Stimulated activated CD4-positive, alpha-beta T cell treated with anti-CD3 and anti-CD28 coated beads, Interleukin-15, amount 100 ng/mL, for 1 hour (primary cell): ENCODE results near the gene NREP.

Experiments used
- DNase-seq, 2 donors: peaks; one replicate each; pipeline ENCODE4 v3.0.0-alpha.2; 2020; ENCODE audit warnings: low read depth in 1 of 2, low spot score in 1 of 2

The NREP gene

DNA sequence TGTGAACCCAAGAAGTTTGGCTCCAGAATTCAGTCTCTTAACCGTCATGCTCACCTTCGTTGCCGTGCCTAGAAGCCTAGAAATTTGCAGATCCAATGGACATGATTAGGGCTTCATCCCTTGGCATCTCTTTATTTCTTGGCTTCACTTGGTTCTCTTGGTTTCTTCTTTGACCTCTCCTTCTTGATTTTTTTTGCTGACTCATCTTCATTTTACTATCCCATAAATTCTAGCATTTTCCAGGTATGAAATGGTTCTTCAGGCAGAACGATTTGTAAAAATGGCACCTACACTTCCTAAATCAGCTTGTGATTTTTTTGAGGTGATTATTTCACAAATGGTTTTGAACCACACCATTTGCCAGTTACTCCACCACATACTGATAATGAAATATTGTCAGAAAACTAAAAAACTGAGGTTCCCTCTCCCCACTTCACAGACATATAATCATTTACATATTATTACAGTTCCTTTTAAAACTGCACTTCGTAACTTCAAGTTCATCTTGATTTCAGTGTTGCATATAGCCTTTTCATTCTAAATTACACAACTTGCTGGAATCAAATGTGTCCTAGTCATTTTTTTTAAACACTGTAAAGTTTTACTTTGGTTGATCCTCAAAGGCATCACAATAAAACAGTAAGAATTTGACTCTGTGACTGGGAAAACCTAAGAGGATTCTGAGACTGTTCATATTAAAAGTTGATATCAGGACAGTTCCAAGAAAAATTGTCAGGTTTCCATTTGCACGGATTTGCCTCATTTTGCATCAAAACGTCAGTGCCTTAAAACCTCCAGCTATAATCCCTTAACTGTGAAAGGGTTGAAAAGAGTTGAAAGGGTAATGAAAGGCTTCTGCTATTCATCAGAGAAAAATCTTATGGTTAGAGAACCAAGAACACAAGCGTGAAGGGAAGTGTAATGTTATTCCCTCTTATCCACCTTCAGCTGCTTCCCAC lies 8.9 kb upstream of the NREP start:
- DNase-seq, result no peak

DNA sequence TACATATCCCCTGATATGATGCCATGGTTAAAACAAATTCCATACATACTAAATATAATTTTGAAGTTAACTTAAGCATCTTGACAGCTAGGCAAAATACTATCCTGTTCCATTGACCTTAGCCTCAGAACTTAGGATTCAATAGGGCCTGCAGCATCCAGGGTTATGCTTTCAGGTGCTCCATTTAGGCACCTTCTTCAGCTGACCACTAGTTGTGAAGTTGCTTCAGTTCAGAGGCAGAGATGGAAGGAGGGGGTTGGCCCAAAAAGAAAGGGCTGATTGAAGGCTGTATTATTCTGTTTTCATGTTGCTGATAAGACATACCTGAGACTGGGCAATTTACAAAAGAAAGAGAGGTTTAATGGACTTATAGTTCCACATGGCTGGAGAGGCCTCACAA lies 7.0 kb upstream of the NREP start:
- DNase-seq, result no peak

DNA sequence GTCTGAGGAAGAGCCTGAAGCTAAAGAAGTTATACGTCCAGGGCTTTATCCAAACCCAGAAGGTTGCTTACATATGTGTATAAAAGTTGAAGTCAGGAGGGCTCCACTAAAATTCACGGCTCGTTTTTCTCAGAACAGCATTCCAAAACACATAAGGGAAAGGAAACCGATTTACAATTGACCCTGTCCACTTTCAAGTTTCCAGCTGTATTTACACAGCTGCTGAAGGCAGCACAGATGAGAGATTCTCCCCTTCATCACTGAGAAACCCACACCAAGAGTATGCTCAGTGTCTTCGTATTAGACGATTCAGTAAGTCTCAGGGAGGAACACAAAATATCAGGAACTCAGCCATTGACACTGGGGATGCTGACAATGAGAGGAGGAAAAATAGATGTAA lies 5.9 kb upstream of the NREP start:
- DNase-seq, result no peak

DNA sequence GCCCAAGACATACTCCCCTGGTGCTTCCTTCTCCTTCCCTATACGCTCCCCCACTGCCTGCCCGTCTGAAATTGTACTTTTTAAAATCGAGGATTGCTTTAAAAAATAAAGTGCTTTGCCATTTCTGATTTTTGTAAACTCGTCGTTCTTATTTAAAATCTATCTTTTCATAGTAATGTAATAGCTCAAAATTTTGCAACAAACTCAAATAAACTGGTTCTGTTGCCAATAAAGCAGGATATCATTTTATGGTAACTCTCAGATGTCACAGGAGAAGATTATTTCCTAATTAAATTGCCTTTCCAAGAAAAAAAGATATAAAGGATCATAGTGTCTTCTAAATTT lies 1.3 kb upstream of the NREP start:
- no peak for DNase-seq

DNA sequence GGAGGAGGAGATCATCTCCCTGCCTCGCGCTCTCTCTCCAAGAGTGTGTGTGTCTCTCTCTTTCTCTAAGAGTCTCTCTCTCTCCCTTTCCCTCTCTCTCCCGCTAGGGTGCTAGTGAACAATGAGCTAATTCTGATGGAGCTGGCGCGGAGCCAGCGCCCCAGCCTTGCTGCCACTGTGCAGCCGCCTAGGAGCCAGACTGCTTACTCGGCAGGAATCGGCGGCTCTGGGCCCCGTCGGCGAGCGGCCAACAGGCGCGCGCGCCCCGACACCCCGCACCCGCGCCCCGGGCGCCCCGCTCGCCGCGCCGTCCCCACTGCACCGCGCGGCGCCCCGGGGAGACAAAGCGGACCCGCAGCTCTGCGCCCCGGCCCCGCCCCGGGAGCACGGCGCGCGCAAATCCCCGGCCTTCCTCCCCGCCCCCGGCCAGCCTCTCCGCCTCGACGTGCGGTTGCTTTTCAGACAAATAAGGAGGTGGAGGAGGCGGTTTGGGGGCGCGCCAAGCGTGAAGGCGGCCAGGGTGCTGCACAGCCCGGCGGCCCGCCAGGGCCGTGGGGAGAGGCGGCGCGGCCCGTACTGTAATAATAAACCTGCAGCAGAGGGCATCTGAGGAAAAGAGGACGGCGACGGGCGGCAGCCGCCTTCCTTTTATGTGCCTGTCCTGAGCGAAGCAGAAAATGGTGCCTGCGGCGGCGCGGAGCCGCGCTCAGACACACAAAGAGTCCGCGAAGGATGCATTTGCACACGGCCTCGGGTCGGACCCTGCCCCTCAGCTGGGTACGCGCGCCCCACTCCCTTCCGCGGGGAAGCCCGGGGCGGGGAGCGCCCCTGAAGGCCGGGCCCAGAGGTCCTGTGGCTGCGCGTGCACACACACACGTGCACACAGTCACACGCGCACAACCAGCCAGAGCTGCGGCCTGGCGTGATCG lies 625 bp upstream of the NREP start:
- peak; percentile 26 to 65 for DNase-seq

DNA sequence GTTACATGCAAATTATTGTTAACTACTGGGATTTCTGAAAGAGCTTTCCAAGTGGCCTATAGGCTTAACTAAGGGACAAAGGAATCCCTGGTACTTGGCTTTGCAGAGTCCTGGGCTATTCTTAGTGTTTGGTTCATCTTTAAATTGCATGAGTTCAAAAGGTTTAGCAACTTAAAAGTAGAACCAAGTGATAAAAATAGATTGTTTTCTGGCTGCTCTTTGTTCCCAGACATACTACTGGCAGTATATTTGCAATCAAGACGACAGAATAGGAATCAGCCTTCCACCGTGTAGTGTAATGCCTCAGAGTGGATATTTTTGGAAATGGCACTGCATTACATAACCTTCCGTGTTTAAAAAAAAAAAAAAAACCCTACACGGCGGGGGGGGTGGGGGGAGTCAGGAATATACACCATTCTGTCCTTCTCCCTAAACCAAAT lies 1.0 kb downstream of the NREP start:
- DNase-seq, result no peak

DNA sequence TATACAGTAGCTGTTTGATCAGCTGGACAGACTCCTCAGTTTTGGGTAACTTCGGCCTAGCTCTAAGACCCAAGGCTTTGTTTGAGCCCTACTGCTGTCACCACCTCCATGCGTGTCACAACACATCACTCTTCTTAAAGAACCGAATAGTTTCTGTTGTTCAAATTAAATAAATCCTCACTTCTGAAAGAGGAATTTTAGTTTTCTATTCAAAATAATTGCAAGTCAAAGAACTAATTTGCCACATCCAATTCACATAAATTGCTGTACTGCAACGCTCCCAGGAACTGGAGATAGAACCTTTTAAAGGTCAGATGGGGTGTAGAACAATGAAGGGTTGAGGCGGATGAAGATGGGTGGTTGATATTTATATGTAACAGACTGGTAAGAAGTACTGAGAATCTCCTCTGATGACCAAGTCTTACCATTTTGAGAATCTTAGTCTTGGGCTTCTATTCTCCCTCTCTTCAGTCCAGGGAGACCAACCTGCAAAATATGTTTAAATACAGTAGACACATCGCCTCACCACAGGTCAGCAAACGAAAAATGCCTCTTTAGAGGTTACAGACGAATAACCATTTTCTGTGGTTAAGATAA lies 1.6 kb downstream of the NREP start:
- no peak for DNase-seq

DNA sequence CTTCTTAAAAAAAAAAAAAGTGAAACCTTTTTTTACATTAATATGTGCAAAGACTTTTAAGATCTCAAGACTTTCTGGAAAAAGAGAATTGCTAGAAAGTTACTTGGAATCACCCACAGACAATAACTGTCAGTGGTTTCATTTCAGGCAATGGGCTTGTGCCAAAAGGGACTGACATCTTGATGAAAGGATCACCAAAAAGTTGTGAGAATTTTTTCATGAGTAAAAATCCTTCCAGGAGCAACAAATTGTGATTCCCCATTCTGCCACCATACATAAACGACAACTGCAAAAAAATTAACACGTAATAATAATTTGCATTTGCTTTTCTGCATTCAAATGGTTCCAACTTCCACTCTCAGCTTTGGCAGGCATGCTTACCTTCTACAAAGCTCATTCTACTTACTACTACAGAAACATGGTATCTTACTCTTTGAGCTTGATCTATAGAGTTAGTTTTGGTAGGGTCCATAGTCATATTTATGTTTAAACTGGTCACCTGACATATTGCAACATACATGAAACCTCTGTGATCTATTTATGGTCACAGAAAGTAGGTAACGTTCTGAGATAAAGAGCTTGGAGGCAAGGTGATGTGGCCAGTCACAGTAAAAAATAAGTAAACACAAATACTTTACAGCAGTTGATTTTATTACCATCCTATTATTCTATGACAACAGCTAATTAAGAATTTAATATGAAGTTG lies 3.0 kb downstream of the NREP start:
- no peak for DNase-seq

DNA sequence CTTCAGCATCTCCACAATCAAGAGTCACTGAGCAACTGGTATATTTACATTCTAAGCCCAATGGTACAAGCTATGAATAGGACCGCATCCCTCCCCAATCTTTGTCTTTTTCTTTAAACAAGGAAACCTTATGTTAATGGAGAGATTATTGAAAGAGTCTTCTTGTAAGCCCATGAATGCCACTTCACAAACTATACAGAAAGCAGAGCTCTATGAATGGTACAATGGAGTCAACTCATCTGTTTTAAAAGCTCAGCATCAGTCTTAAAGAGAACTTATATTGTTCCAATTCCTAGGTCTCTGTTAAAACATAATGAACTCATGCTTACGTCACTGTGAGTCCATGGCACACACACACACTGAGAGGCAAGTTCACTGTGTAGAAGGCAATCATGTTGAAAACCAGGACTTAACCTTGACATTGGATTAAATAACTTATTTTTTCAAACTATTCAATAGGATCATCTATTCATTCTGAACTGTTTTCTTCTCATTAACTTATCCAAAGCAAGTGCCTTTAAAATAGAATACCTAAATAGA lies 4.5 kb downstream of the NREP start:
- DNase-seq, result no peak

DNA sequence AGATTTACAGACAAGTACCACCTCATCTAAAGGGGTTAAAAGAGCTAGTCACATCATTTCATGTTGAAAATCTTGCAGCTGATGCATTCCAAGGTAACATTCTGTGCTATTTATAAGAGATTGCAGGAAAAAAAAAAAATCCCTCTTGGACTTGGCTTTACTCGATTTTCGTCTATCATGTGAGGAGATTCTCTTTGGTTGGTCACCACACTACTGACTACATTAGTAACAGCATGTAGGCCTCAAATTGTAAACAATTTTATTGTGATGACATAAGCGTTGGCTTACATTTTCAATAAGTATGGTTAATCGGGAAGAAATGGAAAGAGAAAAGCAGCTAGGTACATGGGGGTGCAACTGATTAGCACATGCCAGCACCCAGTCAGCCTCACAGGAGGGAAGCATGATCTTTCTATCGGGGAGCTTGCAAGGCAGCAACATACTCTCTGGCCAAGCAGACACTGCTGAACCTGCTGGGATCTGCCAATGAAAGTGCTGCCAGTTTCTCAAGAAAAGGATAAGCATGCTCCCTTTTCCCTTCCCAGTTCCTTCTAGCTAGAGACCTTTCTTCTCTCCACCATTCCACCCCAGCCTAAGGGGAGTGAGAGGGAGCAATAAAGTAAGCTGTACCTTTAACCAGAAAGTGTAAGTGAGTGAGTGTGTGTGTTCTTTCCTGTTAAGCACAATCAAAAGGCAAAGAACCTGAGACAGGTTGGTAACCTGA lies 7.5 kb downstream of the NREP start:
- no peak for DNase-seq

DNA sequence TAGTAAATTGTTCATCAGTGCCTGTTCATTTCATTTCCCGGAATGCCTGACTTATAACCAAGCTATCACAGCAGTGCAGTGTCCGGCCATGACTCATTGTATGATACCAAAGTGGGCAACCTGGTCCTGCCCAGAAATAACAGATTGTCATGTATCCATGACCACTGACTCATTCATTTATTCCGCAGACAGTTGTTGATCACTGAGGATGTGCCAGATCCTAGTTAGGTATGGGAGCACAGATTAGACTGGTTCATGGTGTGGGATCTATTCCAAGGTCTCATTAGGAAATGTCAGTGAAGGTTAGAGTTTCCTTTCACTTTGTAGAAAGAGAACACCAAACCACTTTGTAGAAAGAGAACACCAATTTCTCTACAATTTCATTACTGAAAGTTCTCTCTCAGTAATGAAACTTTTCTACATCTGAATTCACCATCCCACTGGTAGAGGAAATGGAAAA lies 8.7 kb downstream of the NREP start:
- no peak for DNase-seq

DNA sequence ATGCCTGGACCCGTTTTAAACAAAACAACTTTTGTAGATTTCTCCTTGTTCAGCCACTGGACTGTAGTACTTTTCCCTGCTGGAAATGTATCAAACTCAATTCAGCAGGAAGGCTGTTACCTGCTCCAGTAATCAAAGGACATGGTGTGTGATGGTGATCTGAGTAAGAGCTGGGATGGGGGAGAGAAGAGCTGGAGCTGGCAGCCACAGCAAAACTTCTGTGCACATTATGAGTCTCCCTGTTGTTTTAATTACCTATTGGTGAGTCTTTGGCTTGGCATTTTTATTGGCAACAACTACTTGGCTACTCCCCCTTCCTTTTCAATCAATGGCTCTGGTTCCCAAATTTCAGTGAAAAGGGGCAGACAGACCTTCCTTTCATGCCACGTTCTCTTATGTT lies 9.7 kb downstream of the NREP start:
- DNase-seq, result no peak

DNA sequence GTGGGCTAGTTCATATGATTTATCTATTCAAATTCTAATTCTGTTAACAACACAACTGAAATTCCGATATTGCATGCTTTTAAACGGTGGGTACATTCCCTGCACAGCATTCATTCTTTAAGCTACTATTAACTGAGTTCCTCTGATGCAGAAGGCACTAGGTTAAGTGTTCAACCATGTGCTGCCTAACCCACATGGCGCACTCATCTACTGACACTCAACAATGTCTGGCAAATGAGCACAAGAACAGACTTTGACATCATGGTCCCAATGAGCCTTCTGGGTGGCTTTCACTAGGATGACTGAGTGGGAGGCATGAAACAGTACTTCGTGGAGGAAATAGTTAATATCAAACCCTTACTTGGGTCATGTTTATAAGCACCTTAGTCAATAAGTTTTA lies 10.2 kb downstream of the NREP start:
- DNase-seq, result no peak

DNA sequence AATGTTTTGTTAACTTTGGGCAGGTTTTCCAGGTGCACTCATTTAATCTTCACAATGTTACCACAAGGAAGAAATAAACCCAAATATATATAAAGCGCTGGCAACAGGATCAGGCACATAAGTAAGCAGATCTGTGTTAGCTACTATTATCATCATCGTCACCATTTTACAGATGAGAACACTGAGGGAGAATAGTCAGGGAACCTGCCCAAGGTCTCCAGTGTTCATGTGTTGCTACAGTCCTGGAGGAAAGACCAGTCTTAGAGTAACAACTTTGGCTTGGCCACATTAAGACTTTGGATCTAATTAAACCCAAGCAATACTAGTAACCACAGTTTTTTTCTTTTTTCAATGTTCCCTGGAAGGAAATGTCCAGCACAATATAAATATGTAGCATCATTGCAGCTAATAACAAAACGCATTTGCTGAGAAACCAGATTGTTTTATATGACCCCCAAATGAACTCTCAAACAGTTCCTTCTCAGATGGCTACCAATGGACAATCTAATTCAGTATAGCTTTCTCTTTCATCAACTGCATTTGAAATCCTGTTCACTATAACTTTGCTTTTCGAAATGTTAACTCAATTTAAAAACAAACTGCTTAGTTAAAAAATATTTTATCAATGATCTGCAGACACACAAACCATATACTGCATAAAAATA lies 11.8 kb downstream of the NREP start:
- DNase-seq, result no peak

DNA sequence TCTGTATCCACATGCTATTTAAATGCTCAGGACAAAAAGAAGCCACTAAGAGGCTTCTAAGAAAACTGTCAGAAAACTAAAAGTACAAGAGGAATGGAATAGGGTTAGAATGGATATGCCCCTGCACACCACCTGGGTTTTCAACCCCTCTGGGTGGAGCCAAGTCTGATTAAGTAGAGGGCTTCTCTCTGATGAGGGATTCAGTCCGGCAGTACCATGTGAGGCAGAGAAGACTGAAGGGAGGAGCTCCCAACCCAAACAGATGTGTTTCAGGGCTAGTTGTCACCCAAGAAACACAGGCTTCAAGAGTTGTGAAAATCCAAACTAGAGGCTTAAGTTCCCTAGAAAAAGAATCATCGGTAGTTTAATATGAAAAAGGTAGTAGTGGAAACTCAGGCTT lies 12.5 kb downstream of the NREP start:
- no peak for DNase-seq

DNA sequence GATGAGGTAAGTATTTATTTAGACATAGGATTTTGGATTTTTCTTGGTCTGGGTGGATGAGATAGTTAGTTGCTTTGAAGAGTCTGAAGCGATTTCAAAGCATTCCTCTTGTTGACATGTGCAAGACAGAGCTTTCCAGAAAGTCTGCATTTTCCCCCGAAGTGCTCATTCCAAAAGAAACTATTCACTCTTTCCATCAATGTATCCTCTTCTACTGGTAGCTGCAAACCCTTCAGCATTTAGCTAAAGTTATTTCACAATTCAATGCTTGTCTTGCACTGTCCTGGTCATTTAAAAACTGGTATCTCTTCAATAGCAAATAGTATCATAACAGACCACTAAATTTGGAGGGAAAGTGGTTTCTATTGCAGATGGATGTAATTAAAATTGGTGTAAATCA lies 13.0 kb downstream of the NREP start:
- DNase-seq, result no peak

DNA sequence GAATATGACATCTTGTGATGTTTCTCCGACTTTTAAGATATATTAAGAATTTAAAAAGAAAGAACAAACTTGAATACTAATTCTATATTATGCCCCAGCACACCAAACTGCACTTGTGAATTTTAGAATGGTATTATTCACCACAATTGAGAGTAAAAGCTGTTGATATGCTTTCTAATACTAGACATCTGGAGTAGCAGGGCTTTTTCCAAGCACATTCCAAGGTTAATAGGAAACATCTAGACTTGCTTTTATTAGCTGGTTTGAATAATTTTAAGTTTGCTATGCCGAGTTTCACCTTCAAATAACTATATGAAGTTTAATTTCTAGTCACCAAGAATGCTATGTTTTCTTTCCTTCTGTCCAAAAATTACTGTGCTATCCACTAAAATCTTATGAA lies 13.5 kb downstream of the NREP start:
- no peak for DNase-seq

DNA sequence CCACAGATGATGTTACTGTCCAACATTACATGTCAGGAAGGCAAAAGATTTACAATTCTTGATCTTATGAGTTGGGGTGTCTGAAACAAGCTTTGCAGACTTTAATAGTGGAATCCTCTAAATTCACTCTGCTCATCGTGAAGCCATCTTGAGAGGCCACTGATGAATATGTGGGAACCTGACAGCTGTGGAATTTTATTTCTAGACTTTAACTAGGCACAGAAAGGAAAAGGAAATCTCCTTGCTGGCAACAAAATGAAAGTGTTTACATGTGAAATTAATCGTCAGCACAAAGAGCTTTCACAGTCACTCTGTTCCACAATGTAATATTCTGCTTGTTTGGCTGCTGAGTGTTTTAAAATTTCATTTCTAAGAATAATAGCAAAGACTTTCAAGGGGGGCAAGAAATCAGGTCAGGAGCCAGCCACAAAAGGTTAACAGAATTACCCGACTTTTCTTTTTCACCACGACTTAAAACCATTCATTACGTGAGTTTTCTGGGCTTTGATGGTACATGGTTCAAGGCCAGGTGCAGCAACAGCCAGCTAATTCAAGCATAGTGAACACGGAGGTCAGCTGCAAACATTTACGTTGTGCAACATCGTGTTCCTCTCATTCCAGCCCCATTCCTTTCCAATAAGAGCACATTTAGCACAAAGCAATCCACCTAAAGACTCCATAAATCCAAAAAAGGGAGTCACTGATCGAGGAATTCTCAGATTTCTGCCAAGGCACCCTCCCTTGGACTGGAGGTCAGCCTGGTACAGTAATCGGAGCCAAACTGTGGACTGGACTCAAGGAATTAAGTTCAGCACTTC lies 14.6 kb downstream of the NREP start:
- DNase-seq, result no peak

DNA sequence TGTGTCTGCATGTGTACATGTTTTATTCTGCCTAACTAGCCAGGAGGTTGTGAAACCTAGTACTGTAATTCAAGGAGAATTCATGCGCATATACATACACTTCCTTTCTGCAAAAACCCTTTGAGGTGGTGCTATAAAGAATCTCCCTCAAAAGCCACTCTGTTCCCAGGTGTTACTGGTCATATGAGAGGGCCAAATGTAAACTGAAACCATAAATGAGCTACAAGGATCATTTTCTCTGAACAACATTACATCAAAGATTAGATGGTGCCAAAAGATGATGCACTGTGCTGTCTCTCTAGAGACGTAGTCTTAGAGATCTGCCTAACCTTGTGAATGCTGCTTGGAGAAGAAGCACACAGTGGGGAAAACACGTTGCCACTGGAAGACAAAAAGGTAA lies 15.7 kb downstream of the NREP start:
- no peak for DNase-seq
